ENCODE results near the gene CRYZL1. TPM values are rescaled to one million over a fixed set of nuclear protein-coding genes. Genes with fewer than 3 reads are reported as not detected.

Gene CRYZL1
- total RNA-seq, 1 experiment from 2014 or later: 43.0 TPM

DNA sequence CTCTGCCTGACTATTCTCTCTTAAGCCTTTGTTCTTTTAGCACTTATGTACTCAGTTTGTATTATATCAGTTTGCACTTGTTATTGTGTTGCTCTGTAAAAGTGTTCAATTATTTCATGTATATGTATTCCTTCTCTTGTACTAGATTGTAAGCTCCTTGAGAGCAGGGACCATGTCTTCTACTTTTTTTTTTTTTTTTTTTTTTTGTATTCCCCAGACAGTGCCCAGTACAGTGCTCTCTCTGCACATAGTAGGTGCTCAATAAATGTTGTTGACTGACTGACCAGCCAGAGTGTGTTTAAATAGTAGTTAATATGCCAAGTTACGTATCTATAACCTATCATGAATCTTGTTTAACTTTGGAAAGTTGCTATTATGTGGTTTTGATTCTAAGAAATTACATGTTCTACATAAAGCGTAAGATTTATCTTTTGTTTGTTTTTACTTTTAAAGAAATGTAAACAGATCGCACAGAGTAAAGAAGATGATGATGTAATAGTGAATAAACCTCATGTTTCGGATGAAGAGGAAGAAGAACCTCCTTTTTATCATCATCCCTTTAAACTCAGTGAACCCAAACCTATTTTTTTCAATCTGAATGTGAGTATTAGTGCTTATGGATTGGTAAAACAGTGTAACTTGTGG, 82.6 kb downstream of the CRYZL1 start:
- ATAC-seq (no peak), DNase-seq (ENCODE audit: low read depth, low spot score) (no peak)
- Histone ChIP-seq H3K9me2 (ENCODE audit: insufficient read depth) (no peaks in the 10 kb centered on the region), H3K4me3 (replicated peaks in 1 of 2; ENCODE audit: low read depth in 1 of 2, low read length in 2 of 2) (no peak overlapping the region), H3K36me3 (ENCODE audit: control insufficient read depth in 1 of 2, insufficient read depth in 2 of 2, low read length in 2 of 2) (peaks cover 77 to 85% of the 10 kb centered on the region in 2 experiments), H2AFZ (ENCODE audit: low read depth, low read length, poor library complexity, severe bottlenecking) (no peak overlapping the region), H3K27ac (ENCODE audit: low read depth, low read length) (no peak overlapping the region), H3K9ac (ENCODE audit: low read length) (no peak overlapping the region), H3K27me3 (ENCODE audit: insufficient read depth, low read length) (no peaks in the 10 kb centered on the region), H3K4me1 (ENCODE audit: control insufficient read depth in 1 of 2, insufficient read depth in 2 of 2, low read length in 2 of 2) (no peaks in the 10 kb centered on the region), H3K4me2 (ENCODE audit: low read length) (no peak overlapping the region), H3K79me2 (ENCODE audit: insufficient read depth, low read length) (peaks cover 100% of the 10 kb centered on the region), H4K20me1 (ENCODE audit: insufficient read depth) (peaks cover 53% of the 10 kb centered on the region), H3K9me3 (ENCODE audit: control insufficient read depth in 1 of 2, insufficient read depth in 1 of 2, low read depth in 1 of 2, low read length in 2 of 2) (no peaks in the 10 kb centered on the region)
- intact Hi-C loops (cut with micrococcal nuclease): no loop called here
- ChIA-PET RAD21 (ENCODE audit: low non-redundant PET in 1 of 2, low total read pairs in 2 of 2, uncharacterized antibody in 2 of 2, unreplicated experiment in 2 of 2) (no interaction called here), POLR2A (no interaction called here), CTCF (no interaction called here)
- TF ChIP-seq JUND (IDR thresholded peaks at IDR 0.05) (no peak), RAD21 (IDR thresholded peaks at IDR 0.05; ENCODE audit: low read depth) (no peak), SIN3A (IDR thresholded peaks at IDR 0.05; ENCODE audit: low read depth) (no peak), SRF (IDR thresholded peaks at IDR 0.05; ENCODE audit: low read depth) (no peak), FOSL1 (IDR thresholded peaks at IDR 0.05; ENCODE audit: low read depth) (no peak), ZFX (IDR thresholded peaks at IDR 0.05) (no peak), TCF7L2 (IDR thresholded peaks at IDR 0.05; ENCODE audit: borderline replicate concordance, extremely low read depth, insufficient read depth, insufficient read length) (no peak), EZH2 (IDR thresholded peaks at IDR 0.05) (no peak), SP1 (IDR thresholded peaks at IDR 0.05; ENCODE audit: low read depth) (no peak), ELF1 (IDR thresholded peaks at IDR 0.05; ENCODE audit: borderline replicate concordance, low read depth) (no peak), CEBPB (IDR thresholded peaks at IDR 0.05; ENCODE audit: low read depth) (no peak), EZH2phosphoT487 (IDR thresholded peaks at IDR 0.05; ENCODE audit: borderline replicate concordance) (no peak), POLR2A (IDR thresholded peaks at IDR 0.05; ENCODE audit: borderline replicate concordance, extremely low read depth, insufficient read depth, insufficient read length) (no peak), EGR1 (IDR thresholded peaks at IDR 0.05; ENCODE audit: low read depth) (no peak)
- TF ChIP-seq, protein P1, sequence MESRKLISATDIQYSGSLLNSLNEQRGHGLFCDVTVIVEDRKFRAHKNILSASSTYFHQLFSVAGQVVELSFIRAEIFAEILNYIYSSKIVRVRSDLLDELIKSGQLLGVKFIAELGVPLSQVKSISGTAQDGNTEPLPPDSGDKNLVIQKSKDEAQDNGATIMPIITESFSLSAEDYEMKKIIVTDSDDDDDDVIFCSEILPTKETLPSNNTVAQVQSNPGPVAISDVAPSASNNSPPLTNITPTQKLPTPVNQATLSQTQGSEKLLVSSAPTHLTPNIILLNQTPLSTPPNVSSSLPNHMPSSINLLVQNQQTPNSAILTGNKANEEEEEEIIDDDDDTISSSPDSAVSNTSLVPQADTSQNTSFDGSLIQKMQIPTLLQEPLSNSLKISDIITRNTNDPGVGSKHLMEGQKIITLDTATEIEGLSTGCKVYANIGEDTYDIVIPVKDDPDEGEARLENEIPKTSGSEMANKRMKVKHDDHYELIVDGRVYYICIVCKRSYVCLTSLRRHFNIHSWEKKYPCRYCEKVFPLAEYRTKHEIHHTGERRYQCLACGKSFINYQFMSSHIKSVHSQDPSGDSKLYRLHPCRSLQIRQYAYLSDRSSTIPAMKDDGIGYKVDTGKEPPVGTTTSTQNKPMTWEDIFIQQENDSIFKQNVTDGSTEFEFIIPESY (IDR thresholded peaks at IDR 0.05; ENCODE audit: extremely low read depth, insufficient replicate concordance, low read length): no peak
- TF ChIP-seq, protein P2, sequence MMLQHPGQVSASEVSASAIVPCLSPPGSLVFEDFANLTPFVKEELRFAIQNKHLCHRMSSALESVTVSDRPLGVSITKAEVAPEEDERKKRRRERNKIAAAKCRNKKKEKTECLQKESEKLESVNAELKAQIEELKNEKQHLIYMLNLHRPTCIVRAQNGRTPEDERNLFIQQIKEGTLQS (IDR thresholded peaks at IDR 0.05): no peak
- TF ChIP-seq, protein P3, sequence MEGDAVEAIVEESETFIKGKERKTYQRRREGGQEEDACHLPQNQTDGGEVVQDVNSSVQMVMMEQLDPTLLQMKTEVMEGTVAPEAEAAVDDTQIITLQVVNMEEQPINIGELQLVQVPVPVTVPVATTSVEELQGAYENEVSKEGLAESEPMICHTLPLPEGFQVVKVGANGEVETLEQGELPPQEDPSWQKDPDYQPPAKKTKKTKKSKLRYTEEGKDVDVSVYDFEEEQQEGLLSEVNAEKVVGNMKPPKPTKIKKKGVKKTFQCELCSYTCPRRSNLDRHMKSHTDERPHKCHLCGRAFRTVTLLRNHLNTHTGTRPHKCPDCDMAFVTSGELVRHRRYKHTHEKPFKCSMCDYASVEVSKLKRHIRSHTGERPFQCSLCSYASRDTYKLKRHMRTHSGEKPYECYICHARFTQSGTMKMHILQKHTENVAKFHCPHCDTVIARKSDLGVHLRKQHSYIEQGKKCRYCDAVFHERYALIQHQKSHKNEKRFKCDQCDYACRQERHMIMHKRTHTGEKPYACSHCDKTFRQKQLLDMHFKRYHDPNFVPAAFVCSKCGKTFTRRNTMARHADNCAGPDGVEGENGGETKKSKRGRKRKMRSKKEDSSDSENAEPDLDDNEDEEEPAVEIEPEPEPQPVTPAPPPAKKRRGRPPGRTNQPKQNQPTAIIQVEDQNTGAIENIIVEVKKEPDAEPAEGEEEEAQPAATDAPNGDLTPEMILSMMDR (IDR thresholded peaks at IDR 0.05 in 2 of 3, conservative IDR thresholded peaks at IDR 0.05 in 1 of 3; ENCODE audit: borderline replicate concordance in 1 of 3, insufficient read depth in 1 of 3, low read depth in 2 of 3, low read length in 2 of 3): no peak
- TF ChIP-seq, protein P4, sequence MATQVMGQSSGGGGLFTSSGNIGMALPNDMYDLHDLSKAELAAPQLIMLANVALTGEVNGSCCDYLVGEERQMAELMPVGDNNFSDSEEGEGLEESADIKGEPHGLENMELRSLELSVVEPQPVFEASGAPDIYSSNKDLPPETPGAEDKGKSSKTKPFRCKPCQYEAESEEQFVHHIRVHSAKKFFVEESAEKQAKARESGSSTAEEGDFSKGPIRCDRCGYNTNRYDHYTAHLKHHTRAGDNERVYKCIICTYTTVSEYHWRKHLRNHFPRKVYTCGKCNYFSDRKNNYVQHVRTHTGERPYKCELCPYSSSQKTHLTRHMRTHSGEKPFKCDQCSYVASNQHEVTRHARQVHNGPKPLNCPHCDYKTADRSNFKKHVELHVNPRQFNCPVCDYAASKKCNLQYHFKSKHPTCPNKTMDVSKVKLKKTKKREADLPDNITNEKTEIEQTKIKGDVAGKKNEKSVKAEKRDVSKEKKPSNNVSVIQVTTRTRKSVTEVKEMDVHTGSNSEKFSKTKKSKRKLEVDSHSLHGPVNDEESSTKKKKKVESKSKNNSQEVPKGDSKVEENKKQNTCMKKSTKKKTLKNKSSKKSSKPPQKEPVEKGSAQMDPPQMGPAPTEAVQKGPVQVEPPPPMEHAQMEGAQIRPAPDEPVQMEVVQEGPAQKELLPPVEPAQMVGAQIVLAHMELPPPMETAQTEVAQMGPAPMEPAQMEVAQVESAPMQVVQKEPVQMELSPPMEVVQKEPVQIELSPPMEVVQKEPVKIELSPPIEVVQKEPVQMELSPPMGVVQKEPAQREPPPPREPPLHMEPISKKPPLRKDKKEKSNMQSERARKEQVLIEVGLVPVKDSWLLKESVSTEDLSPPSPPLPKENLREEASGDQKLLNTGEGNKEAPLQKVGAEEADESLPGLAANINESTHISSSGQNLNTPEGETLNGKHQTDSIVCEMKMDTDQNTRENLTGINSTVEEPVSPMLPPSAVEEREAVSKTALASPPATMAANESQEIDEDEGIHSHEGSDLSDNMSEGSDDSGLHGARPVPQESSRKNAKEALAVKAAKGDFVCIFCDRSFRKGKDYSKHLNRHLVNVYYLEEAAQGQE (IDR thresholded peaks at IDR 0.05; ENCODE audit: low read depth): no peak
- BruUV-seq (replicated peaks): no TSS peak

All from HCT116 (cell line).